Upper lobe of right lung (tissue), 1 donor: ENCODE results near the gene RNF39. TPM values are rescaled to one million over a fixed set of nuclear protein-coding genes. Genes with fewer than 3 reads are reported as not detected.

ENCODE experiments used
- ATAC-seq: fragments of 200-7000 bp; cut with Tn5 transposase; one replicate; pipeline ENCODE4 v1.9.1; 2020; ENCODE audit warnings: mild to moderate bottlenecking, moderate library complexity
- DNase-seq: peaks from one replicate; pipeline ENCODE4 v3.0.0-alpha.2; 2020
- H3K27ac ChIP-seq: fragments of 200-600 bp; one replicate; pipeline ENCODE4 v1.8.0; 2022
- H3K27me3 ChIP-seq: fragments of 200-600 bp; one replicate; pipeline ENCODE4 v1.8.0; 2022; ENCODE audit warnings: mild to moderate bottlenecking
- H3K36me3 ChIP-seq: fragments of 200-600 bp; one replicate; pipeline ENCODE4 v1.8.0; 2022
- H3K4me1 ChIP-seq: fragments of 200-600 bp; one replicate; pipeline ENCODE4 v1.8.0; 2022
- H3K4me3 ChIP-seq: fragments of 200-600 bp; one replicate; pipeline ENCODE4 v1.8.0; 2022; ENCODE audit warnings: mild to moderate bottlenecking
- H3K9me3 ChIP-seq: fragments of 200-600 bp; one replicate; pipeline ENCODE4 v1.8.0; 2022
- intact Hi-C: fragments of 100-400 bp; cut with DNase I; formaldehyde crosslinking; loops from one replicate; pipeline ENCODE4 v1.11.0; 2022
- total RNA-seq: library from RNA; stranded (reverse); fragmentation: NEBNext Ultra II Directional; extraction: Animal tissue kit (Norgen Biotek cat#: 25700); gene quantifications from one replicate; pipeline ENCODE4 v1.2.1, GENCODE V29; 2021
- TF ChIP-seq, protein P1 (sequence below): fragments of 200-600 bp; IDR thresholded peaks from one replicate; pipeline ENCODE4 v1.8.0; 2022; ENCODE audit warnings: antibody characterized with exemption
- donor health status: DM: no; HTN: yes; CAD: no; lungs with severe emphysema.

The RNF39 gene
- total RNA-seq, 1 donor from 2014 or later: 2.4 TPM

DNA sequence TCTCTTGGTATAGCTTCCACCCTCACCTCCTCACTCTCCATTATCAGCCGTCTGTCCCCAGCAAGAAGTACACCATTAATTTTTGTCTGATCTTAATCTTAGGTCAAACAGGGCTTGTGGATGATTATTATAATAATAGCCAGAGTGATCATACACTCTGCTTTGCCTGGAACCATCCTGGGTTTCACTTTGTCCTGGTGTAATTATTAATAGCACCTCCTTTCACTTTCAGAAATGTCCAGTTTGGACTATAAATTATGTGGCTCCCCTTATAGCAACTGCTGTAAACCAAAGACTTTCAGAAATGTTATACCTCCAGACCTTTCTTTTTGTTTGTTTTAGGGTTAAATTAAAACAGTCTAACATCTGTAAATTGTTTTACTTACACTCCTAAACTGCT lies 38.3 kb upstream of the RNF39 start:
- TF ChIP-seq, protein P1, sequence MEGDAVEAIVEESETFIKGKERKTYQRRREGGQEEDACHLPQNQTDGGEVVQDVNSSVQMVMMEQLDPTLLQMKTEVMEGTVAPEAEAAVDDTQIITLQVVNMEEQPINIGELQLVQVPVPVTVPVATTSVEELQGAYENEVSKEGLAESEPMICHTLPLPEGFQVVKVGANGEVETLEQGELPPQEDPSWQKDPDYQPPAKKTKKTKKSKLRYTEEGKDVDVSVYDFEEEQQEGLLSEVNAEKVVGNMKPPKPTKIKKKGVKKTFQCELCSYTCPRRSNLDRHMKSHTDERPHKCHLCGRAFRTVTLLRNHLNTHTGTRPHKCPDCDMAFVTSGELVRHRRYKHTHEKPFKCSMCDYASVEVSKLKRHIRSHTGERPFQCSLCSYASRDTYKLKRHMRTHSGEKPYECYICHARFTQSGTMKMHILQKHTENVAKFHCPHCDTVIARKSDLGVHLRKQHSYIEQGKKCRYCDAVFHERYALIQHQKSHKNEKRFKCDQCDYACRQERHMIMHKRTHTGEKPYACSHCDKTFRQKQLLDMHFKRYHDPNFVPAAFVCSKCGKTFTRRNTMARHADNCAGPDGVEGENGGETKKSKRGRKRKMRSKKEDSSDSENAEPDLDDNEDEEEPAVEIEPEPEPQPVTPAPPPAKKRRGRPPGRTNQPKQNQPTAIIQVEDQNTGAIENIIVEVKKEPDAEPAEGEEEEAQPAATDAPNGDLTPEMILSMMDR: no peak
- no peaks in the 10 kb centered on the region for H3K4me1 ChIP-seq
- ATAC-seq: no peak
- intact Hi-C loops: no loop called here
- no peak overlapping the region for H3K27ac ChIP-seq
- no peaks in the 10 kb centered on the region for H3K9me3 ChIP-seq
- DNase-seq: no peak
- H3K27me3 ChIP-seq: peaks cover 56% of the 10 kb centered on the region
- H3K4me3 ChIP-seq: no peak overlapping the region
- no peaks in the 10 kb centered on the region for H3K36me3 ChIP-seq

DNA sequence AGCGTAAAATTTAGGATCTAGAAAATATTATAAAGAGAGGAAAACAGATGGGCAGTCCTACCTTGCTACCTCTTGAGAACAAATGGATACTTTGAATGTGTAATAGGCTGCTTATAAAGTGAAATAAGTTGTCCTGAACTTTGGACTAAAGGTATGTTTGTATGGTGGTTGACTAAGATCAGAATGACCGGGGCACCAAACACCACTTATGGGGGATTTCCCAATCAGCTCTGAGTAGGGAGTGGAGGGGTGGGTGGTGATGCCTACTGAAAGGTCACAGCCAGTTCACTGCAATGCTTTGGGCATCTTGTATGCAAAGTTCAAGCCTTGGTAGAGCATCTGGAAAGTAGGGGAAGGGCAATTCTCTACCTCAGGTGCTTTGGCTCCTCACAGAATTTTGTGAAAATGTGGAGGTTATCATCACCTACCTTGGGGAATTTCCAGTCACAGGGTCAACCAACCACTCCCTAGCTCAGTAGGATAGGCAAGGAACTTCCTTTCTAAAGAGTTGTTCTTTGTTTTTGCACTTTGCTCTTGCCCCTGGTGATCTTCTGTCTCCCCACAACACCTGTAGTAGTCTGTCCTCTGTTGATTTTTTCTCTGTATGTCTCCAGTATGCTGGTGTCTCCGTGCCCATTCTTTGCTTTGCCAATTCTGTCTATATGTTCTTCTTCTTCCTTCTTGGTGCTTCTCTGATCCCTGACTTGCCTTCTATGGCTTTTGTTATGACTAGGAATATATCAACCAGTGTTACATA lies 37.6 kb upstream of the RNF39 start, which contains the start of gene TRIM31:
Gene TRIM31, minus strand, starts transcription at position 88 of the 757 bp plus-strand sequence. CDS start 285 bp downstream, outside the sequence.
- no peaks in the 10 kb centered on the region for H3K4me1 ChIP-seq
- peaks cover 56% of the 10 kb centered on the region for H3K27me3 ChIP-seq
- intact Hi-C loops: no loop called here
- TF ChIP-seq, protein P1: no peak
- no peak within 1 kb of the TSS for H3K4me3 ChIP-seq
- no peak for DNase-seq
- no peak within 1 kb of the TSS for H3K27ac ChIP-seq
- no peaks in the 10 kb centered on the region for H3K9me3 ChIP-seq
- no peaks in the 10 kb centered on the region for H3K36me3 ChIP-seq
- ATAC-seq: peak; percentile 50

DNA sequence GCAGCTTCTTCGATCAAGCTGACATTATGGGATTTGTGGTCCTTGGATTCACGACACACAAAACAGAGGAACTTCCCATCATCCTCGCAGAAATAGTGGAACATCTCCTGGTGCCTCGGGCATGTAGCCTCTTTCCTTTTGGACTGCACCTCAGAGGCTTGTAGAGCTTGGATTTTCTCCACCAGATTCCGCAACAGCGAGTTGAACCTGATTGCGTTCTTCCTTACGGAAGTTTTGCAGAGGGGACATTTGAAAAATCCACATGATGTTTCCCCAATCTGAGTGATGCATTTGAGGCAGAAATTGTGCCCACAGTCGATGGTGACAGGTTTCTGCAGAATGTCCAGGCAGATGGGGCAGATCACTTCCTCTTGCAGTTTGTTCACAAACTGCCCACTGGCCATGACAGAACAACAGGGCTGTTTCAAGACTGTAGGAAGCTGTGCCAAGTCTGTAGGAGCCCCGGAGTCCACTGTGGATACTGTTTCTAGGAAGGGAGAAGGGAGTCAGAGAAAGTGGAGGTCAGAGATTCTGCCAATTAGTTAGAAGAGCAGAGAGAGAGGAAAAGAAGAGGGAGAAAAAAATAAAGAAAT lies 36.9 kb upstream of the RNF39 start:
- Histone ChIP-seq H3K9me3 (no peaks in the 10 kb centered on the region), H3K27ac (no peak overlapping the region), H3K36me3 (no peaks in the 10 kb centered on the region), H3K4me1 (no peaks in the 10 kb centered on the region), H3K27me3 (peaks cover 54% of the 10 kb centered on the region), H3K4me3 (no peak overlapping the region)
- ATAC-seq: peak; percentile 39
- TF ChIP-seq, protein P1: no peak
- intact Hi-C loops: no loop called here
- no peak for DNase-seq

DNA sequence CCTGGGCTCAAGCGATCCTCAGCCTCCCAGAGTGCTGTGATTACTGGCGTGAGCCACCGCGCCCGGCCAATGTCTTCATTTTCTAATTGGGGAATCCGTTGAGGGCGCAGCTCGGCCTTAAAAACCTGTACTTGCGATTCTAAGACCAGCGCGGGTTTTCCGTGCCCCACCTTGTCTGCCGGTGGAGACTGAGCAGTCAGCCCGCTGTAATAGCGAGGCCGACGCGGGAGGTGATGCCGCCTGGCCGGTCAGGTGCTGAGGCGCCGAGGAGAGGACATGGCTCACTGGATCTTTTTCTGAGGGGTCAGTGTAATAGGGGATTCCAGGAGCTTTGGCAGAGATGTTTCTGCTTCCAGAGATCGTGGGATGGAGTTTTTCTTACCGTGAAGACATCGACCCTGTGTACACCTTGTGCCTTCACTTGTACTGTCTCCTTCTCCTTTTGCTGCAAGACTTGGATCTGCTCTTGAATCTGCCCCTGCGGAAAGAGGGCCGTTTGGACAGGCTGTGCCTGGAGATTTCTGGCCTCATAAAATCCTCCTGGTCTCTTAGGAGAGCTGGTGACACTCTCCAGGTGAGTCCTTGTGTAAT lies 35.8 kb upstream of the RNF39 start:
- intact Hi-C loops: no loop called here
- Histone ChIP-seq H3K27ac (no peak overlapping the region), H3K36me3 (no peaks in the 10 kb centered on the region), H3K4me3 (no peak overlapping the region), H3K9me3 (no peaks in the 10 kb centered on the region), H3K27me3 (peaks cover 47% of the 10 kb centered on the region), H3K4me1 (no peaks in the 10 kb centered on the region)
- ATAC-seq (no peak), DNase-seq (no peak)
- TF ChIP-seq, protein P1: no peak

DNA sequence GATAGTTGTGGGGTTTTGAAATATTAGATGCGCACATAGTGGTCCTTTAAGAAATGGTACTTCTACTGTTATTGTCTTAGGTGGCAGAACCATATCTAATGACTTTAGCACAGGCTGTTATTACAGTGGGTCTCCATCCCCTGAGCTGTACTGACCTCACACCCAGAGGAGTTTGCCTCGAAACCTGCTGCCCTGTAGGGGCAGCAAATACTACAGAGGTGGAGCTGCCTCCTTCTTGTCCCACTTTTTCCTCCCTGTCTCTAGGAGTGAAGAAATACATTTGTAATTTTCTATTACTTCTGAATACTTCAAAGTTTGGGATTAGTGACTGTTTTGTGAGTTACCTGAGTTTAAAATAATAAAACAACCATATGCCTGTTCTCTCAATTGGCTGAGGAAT lies 29.1 kb upstream of the RNF39 start:
- ATAC-seq: no peak
- no peak overlapping the region for H3K27ac ChIP-seq
- peaks cover 31% of the 10 kb centered on the region for H3K27me3 ChIP-seq
- DNase-seq: no peak
- TF ChIP-seq, protein P1: no peak
- H3K9me3 ChIP-seq: no peaks in the 10 kb centered on the region
- intact Hi-C loops: no loop called here
- H3K36me3 ChIP-seq: no peaks in the 10 kb centered on the region
- peaks cover 30% of the 10 kb centered on the region for H3K4me1 ChIP-seq
- H3K4me3 ChIP-seq: no peak overlapping the region
